EH (cell line): ENCODE results near the gene DOK6.
"Not testable (repeated sequence)": the region's sequence is repeated elsewhere in the genome, so short reads cannot be mapped to it uniquely, and the experiment has no call there.

Source experiments
- DNase-seq: peaks from one replicate; pipeline ENCODE4 v3.0.0-alpha.2; 2015; ENCODE audit warnings: low read depth

DOK6 gene

GRCh38 chr18:69871363-69871762, 470.7 kb downstream of the DOK6 start:
- no peak for DNase-seq

GRCh38 chr18:69872661-69873060, 472.0 kb downstream of the DOK6 start:
- no peak for DNase-seq

- DNase-seq, result peak; percentile 14
Measured at GRCh38 chr18:69874058-69874457, 473.4 kb downstream of the DOK6 start.

GRCh38 chr18:69876490-69876889, 475.8 kb downstream of the DOK6 start:
- no peak for DNase-seq

- DNase-seq, result no peak
Measured at GRCh38 chr18:69878213-69878933, 477.7 kb downstream of the DOK6 start.

DNA sequence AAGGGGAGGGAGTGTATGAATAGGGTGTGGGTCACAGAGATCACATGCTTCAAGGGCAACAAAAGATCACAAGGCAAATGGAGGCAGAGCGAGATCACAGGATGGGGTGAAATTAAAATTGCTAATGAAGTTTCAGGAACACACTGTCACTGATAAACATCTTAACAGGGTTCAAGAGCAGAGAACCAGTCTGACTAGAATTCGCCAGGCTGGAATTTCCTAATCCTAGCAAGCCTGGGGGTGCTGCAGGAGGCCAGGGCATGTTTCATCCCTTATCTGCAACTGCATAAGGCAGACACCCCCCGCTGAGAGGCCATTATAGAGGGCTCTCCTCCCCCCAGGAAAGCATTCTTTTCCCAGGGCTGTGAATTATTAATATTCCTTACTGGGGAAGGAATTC, 478.4 kb downstream of the DOK6 start:
- not testable (repeated sequence) for DNase-seq

DNA sequence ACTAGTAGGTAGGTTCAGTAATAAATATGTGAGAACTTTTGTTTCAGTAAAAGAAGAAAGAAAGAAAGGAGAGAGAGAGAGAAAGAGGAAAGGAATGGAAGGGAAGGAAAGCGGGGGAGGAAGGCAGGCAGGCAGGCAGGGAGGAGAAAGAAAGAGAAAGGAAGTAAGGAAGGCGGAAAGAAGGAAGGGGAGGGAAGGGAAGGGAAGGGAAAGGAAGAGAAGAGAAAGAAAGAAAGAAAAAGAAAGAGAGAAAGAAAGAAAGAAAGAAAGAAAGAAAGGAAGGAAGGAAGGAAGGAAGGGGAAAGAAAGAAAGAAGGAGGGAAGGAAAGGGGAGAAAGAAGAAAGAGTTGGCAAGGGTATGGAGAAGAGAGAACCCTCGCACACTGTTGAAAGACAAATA, 479.4 kb downstream of the DOK6 start:
- no peak for DNase-seq

GRCh38 chr18:69882965-69883668, 482.4 kb downstream of the DOK6 start:
- DNase-seq, result peak; percentile 3

DNA sequence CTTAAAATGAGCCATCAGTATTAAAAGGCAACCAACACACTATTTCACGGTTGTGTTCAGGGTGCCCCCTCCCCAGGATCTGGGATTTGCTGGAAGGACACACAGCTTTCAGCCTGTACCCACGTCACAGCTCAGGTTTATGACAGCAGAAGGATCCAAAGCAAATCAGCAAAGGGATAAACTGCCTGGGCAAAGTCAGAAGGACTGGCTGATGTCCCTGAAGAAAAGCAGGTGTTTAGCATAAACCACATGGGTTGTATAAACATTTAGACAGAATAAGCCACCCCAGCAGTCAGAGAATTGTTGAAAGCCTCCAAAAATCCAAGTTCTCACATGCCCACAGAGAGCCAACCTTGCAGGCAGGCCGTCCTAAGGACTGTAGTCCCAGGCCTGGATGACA, 483.1 kb downstream of the DOK6 start:
- no peak for DNase-seq

DNA sequence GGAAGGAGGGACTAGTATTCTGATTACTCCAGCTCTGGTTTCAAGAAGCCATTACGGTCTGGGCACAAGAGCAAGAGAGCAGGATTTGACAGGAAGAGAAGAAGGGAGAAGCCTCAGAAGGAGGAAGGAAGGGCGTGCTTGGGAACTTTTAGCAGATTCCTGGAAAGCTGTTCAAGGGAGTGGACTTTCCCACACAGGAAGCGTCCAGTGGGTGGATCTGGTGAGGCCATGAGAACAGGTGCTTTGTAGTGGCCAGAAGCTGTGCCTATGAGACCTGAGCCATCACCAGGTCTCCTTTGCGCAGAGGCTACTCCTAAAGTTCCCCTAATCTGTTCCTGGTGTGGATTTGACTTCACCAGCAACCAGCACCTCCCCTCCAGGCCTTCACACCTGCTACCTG, 484.7 kb downstream of the DOK6 start:
- no peak for DNase-seq

DNA sequence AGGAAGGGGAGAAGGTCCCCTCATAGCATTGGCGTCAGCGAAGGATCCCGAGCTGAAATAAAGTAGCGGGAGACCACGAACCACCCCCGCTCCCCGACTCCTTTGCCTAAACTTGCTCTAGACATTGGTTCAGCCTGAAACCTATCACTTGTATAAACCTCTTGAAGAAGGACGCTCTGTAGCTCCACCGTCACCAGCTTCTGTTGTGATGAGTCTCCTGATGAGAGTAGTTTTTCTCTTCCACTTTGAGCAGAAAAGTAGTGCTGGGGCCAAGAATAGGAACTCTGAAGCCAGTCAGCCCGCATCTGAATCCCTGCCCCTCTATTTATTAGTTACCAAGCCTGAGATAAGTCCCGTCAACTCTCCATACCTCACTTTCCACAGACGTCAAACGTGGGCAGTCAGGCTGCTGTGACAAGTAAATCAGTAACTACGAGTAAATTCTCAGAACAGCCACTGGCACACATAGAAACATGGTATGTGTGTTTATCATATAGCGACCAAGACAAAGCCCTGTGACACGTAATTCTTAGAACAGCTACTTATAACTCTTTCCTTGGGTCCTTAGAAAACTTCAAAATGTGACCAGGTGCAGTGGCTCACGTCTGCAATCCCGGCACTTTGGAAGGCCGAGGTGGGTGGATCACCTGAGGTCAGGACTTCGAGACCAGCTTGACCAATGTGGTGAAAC, 485.3 kb downstream of the DOK6 start:
- DNase-seq, result no peak

DNA sequence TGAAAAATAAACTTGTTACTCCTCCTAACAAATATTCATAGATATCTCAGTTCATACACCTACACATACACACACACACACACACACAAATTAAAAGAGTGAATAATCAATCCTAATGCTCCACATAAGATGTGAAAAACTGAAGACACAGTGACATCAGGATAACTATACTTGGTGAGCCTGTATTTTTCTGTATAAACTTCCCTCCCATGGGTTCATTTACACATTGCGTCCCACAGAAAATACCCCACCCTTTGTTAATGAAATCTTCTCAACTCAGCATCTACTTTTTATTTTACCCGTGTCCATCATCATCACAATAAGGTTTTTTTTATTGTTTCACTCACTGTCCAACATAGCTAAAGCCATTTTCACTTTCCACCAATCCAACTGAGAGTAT, 486.6 kb downstream of the DOK6 start:
- DNase-seq, result no peak

DNA sequence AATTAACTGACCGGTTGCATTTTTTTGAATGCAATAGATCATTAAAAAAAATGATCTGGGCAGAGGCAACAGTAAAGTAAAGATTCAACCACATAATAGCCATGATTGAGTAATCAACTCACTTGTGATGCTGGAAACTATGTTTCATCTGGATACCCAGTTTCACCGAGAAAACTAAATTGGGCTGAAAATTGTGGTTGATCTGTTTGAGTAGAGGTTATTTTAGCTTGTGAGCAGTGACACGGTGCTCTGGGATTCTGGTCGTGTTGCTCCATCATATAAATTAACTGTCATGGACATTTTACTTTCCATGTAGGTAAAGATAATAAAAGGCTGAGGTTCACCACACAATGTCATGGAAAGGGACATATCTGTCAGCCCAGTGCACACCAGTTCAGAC, 488.3 kb downstream of the DOK6 start:
- DNase-seq, result no peak

DNA sequence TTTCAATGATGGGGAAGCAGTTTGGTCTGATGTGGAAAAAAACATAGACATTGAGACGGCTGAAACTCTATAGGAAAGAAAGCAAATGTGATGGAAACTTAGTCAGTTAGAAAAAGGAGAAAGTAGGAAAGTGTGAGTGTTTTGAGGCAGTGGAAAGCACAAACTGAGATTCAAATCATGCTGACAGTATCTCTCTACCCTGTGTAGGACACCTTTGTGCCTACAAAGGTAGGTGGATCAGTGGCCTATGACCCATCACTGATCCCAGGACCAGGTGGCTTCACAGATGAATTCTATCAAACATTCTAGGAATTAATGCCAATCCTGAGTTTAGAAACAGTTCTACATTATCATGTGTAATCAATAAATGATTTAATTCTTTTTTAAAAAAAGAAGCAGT, 489.9 kb downstream of the DOK6 start:
- no peak for DNase-seq

- no peak for DNase-seq
Measured at GRCh38 chr18:69894467-69894866, 493.8 kb downstream of the DOK6 start.

DNA sequence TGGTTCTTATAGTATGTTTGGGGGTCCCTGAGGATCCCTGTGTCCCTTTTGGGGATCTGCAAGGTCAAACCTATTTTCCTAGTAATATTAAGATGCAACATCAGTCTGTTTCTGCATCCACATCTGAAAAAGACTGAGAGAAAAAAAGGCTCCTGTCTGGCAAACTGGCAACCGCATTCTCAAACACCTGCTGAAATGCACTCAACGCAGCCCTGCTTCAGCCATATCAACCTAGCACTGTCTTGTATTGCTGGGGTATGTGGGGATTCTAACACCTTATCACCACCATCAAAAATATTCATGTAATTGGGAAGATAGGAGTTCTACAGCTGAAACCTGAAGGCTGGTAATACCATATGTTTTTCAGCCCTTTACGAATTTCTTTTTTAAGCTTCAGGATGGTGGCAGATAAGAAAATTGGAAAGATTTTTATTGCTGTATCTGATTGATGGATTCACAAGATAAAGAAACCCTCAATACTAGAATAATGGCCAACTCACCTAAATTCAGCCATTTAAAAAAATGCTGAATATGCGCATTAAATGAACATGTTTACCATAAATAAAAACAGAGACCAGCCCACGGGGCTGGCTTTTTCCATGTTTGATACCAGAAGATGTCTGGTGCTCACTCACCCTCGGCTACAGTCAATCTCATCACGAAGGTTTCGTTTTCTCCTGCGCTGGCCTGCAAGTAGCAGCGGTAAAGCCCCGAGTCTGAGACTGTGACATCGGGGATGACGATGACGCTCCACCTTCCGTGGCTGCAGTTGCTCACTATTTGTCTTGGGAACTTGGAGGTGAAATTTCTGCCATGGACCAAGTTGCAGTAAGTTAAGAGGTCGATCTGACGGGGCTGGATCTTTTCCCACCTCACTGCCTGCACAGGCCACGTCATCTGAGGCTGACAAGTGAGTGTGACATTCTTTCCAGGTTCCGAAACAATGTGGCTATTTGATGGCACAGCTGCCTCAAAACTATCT, 494.7 kb downstream of the DOK6 start:
- no peak for DNase-seq

DNA sequence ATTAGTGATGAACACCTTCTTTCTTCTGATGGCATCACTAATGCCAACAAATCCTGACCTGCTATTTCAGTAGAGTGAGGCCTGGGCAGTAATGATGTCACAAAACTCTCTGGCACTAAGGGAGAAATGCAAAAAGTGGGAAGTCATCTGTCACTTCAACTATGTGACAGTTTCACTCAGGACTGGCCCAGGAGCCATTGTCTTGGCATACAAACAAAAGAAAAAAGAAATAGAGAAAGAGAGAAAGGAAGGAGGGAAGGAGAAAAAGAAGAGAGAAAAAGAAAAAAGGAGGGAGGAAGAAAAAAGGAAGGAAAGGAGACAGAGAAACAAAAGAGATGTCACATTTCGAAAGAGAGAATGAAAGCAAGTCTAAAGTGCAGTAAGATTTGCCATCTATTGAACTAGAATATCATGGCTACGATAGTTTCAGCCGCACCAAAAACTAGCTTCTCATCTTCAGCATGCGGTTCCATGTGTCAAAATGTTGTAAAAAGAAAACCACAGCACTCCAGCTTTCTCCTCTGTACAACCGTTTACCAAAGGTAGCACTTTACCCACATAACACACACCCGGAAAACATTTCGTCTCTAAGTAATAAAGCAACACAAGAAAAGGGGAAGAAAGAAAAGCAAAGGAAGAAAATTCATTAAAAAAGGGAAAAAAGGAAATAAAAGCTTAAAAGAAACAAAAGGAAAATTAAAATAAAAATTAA, 496.9 kb downstream of the DOK6 start:
- no peak for DNase-seq

DNA sequence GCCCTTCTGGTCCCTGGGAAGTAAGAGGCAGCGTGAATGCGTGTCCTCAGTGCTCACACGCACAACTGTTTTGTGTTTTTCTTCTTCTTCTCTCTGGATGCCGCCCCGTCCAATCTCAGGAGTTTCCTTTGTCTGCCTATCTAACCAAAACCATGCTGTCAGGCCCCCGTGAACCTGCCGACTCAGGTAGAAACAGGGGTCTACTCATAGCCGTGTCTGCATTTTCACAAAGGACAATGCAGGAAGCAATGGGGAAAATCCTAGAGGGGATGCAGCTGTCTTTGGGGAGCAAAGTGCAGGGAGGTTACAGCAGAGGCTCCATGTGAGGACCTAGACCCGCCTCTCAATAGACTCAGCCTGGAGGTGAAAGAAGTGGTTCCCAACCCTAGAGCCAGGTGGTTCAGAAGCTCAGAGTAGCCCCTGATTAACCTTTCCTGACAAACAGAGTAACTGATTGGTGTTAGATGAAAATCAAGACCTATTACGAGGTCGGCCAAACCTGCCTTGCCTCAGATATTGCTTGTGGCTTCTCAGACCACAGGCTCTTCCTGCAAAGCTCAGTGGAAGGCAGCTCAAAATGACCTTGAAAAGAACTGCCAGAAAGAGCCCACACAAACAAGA, 497.7 kb downstream of the DOK6 start:
- DNase-seq, result no peak
